Stimulated activated naive CD4-positive, alpha-beta T cell (primary cell): ENCODE data around the gene CHST11.

Experiments used
- DNase-seq, 6 experiments: peaks; one replicate each; lab custom pipeline; 2025; lab: John Stamatoyannopoulos, UW

The CHST11 gene

DNA sequence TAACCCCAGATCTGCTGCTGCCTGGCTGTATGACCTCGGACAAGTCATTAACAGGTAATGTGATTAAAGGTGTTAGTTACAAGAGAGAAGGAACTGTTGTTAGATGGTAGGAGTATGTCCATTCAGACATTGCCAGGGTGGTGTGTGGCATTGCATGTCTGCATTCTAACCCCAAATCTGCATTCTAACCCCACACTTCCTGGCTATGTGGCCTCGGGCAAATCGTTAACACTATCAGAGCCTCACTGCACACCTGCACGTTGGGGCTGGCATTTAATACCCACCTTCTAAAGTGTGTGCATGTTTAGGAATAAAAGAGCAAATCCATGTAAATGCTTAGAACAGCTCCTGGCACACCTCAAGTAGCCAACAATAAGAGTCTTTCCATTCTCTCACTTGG lies 46.4 kb downstream of the CHST11 start:
- no peak for DNase-seq

DNA sequence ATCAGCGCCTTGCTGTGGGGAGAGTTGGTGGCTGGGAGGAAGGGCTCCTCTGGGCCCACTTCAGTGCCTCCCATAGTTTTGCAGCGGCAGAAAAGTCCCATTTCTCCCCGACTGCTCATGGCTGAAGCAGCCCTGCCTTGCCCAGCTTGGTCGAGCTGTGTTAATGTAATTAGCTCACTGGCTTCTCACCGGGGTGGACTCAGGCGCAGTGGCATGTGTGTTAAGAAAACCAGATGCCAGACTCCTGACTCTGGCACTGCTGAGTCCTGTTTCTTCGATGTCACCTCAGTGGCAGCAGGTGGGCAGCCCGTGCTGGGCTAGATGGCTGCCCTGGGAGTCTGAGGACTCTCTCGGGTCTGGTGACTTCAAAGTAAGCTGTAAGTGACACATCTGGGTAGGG lies 47.4 kb downstream of the CHST11 start:
- no peak for DNase-seq

DNA sequence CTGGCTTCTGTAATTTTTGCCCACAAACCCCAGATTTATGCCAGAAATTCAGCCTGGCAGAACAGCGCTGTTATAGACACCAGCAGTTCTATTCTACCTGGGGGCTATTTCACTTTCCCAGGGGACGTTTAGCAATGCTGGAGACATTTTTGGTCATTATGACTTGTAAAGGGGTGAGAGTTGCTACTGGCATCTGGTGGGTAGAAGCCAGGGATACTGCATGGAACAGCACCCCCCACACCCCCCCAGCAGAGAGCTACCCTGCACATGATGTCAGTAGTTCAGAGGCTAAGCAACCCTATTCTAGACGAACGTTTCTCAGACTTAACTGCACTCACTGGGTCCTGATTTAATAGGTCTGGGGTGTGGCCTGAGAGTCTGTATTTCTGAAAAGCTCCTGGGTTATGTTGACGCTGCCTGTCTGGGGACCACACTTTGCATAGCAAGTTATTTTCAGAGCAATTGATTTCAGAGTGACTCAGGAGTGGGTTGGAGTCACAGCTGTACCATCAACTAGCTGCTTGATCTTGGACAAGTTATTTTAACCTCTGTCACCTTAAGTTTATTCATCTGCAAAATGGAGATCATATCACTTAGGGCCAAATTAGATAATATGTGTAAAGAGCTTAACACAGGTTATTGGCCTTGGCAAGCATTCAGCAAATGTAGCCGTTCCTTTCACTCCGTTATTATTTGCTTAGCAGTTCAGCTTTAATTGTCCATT lies 48.5 kb downstream of the CHST11 start:
- DNase-seq = no peak

DNA sequence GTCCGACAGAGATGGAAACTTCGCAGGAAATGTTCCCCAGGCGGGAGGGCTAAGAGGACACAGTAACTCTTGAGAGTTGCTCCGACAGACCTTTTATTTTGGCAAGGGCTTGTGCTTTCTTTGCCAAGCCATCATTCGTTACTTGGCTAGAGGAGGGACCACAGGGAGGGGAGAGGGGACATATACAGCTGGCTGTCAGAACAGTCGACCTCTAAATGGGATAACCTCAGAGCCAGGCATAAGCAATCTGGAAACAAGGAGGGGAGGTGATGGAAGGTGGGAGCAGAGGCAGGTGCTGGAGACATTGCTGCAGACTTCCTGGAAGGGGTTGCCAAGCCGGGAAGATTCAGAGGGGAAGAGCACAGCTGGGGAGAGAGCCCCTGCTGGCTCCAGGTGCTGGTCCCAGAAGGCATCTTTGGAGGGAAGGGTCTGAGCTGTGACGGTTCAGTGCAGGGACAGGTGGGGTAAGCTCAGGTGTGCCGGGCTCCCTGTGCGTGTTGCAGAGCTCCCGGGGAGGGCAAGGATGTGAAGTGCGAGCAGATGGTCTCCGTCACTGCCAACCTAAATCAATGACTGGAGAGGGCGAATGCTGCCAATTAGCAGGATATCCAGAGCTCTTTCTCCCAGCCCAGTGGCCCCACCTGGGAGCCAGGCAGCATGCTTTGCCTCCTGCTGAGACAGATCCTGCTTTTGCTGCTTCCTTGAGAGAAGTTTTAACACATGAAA lies 50.1 kb downstream of the CHST11 start:
- DNase-seq = no peak

DNA sequence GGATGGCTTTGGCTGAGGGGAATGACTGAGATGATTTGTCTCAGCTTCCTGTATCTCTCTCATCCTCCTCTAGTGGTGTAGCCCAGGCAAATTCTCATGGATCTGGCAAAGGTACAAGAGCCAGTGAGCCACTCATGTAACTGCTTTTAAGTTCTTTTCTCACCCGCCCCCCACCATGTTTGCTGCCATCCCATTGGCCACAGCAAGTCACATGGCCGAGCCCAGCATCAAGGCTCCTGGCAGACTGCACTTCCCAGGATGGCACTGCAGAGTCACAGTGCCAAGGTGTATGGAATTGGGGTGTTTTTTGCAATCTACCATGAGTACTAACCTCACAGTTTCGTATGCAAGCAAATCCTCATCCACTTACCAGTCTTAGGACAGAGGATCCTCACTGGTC lies 50.9 kb downstream of the CHST11 start:
- no peak for DNase-seq

DNA sequence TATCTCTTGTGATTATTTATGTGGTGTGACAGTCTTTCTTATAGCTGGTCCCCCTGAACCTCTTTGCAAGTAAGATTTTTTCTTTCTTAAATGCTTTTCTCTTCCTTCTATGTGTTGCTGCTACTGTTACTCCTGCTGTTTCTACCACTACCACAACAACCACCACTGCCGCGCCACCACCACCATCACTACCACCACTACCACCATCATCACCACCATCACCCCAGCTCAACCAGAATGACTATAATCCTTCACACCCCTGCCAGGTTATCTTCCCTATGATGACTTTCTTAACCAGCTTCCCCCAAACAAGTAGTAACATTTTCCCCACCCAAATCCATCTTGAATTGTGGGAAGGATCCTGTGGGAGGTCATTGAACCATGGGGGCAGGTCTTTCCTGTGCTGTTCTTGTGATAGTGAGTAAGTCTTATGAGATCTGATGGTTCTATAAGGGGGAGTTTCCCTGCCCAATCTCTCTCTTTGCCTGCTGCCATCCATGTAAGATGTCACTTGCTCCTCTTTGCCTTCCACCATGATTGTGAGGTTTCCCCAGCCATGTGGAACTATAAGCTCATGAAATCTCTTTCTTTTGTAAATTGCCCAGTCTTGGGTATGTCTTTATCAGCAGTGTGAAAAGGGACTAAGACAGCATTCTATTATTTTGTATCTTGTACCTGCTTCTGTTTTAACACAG lies 52.2 kb downstream of the CHST11 start:
- no peak for DNase-seq

DNA sequence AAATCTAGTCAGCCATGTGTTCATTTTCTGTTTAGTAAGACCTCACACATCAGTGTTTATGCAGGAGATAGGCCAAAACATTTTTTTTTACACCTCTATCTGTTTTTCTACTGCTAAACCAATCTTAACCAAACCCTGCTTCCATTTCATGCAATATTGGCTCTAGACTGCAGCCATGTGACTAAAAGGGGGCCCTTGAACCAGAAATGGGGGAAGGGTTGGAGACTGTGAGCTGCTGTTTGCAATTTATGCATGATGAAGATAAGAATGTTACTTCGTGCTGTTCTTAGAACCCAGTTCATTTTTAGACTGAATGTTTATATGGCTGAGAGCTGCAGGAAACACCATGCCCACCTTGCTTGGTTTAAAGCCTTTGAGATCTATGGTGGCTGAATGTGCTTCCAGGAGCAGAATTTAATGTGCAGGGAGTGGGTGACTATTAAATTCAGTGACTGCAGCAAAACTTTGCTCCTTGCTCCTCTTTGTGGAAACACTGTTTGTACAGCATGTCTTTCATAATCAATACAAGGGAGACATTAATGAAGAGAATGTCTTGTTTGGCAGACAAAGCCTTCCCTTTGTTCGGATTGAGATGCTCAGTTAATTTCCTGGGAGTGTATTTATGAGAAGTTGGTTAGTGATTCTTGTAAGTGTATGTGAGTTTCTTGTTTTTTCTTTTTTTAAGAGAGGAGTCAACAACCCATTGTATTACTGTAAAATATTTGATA lies 53.6 kb downstream of the CHST11 start:
- DNase-seq = no peak

DNA sequence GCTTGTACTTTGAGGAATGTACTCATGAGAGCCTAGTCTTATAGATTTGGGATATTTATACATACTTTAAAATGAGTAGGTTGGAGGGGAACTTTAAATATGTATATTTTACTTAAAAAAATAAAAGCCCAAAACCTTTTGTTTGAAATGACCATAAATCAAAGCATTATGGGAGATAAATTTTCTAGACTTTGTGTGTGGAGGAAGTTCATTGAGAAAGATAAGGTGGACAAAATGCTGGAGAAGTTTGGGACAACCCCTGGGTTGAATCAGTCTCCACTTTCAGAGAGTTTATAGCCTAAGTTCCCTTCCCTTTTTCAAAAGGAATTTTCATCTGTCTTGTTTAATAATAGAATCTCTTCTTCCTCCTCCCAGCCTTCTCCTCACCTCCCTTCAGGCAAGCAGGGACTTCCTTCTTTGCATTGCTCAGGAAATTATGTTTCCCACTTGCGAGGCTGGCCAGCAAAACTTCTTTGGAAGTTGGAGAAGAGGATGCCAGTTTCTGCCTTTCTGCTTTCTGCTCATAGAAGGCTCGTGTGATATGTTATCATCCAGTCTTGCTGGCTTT lies 54.2 kb downstream of the CHST11 start:
- no peak for DNase-seq

DNA sequence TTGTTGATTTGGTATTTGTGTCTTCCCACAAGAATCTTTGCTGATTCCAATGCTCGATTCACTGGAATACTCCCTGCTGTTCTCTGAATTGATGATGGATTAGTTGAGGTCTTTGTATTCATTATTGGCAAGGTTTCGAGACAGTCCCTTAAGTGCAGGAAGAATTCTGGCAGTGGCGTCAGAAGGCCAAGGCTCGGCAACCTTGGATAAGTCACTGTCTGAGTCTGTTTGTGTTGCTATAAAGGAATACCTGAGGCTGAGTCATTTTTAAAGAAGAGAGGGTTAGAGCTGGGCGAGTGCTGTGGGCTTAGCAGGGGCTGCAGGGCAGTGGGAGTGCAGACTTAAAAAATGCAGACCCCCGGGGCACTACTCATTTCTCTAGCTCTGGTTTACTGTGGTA lies 56.9 kb downstream of the CHST11 start:
- DNase-seq = no peak

DNA sequence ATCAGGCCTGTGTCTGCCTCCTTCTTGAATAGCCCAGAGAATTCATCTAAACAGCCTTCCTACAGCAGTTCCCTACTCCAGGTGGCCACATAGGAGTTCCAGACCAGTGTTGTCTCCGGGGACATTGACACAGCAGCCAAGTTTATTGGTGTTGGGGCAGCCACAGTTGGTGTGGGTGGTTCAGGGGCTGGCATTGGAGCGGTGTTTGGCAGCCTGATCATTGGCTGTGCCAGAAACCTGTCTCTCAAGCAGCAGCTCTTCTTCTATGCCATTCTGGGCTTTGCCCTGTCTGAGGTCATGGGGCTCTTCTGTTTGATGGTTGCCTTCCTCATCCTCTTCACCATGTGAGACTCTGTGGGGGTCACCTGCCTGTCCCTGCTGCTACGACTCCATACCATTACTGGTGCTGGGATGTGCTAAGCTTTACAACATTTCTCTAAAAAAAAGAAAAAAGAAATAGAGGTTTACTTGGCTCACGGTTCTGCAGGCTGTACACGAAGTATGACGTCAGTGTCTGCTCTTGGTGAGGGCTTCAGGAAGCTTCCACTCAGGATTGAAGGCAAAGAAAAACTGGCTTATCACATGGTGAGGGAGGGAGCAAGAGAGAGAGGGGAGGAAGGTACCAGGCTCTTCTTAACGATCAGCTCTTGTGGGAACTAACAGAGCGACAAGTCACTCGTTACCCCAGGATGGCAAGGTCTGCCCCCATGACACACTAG lies 57.5 kb downstream of the CHST11 start:
- DNase-seq = no peak

DNA sequence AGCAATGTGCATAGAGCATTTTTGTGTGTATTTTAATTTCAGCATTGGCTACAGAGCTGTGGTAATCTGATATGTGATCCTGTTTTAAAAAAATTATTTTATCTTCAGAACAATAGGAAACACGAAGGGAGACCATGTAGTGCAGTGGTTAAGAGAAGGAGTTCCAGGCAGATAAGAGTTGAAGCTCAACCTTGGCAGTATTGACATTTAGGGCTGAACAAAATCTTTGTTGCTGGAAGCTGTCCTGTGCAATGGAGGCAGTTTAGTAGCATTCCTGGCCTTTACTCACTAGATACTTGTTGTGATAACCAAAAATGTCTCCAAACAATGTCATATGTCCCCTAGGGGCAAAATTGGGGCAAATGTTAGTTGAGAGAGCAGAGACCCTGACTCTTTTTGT lies 59.2 kb downstream of the CHST11 start:
- no peak for DNase-seq

DNA sequence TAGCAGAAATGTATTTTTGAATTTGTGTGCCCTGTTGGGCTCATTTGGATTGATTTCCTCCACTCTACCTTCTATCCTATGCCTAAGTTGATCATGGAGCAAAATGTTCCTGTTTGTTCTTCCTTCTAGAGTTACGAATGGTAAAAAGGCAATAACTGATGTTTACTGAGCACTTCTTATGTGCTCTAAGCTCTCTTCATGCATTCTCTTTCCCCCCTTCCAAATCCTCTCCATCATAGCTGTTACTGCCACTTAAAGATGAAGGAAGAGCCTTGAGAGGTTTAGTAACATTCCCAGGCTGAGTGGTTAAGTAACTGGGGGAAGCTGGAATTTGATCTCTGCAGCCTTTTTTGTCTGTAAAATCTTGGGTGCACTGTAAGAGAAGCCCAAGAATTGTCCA lies 60.1 kb downstream of the CHST11 start:
- DNase-seq = no peak

DNA sequence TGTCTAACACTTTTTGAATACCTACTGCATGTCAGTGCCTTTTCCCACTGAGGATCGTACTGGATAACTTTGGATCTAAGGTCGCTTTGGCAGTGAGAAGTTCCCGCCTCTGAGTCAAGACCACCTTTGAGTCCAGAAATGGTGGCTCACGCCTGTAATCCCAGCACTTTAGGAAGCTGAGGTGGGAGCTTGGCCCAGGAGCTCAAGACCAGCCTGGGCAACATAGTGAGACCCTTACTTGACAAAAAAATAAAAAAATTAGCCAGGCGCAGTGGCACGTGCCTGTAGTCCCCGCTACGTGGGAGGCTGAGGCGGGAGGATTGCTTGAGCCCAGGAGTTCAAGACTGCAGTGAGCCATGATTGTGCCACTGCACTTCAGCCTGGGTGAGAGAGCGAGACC lies 61.1 kb downstream of the CHST11 start:
- no peak for DNase-seq

DNA sequence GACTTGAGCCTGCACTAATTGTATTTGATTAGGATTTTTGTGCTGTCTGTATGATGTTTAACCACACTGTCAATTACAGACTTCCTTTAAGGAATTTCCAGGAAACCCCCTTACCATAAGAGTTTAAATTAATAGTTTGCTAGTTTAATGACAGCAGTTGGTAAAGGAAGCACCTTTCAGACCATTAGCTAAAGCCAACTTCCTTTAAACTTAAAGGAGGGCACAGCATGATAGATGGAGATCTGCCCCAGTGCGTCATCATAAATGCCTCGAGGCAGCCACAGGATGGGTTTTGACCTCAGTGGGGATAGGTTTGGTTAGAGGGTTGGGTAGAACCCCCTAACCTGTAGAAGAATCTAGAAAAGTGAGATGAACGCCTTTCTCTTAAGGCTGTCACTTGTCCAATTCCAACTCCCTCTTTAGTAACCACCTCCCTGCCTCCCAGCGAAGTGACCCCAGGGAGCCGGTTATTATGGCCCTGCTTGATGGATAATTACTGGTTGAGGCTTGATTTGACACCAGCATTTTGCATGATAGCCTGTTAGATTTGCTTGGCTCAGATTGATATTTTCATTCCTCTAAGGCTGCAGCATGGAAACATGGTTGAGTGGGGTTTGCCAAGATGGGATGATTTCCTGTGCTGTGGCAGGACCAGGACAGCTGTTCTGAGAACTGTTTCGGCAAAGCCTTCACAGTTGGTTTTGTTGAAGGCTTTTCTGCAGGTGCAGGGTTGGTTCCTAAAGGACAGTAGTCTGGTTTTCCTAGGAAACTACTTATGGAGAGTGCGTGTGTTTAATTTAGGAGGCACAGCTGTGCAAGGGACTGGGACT lies 62.7 kb downstream of the CHST11 start:
- DNase-seq = no peak

DNA sequence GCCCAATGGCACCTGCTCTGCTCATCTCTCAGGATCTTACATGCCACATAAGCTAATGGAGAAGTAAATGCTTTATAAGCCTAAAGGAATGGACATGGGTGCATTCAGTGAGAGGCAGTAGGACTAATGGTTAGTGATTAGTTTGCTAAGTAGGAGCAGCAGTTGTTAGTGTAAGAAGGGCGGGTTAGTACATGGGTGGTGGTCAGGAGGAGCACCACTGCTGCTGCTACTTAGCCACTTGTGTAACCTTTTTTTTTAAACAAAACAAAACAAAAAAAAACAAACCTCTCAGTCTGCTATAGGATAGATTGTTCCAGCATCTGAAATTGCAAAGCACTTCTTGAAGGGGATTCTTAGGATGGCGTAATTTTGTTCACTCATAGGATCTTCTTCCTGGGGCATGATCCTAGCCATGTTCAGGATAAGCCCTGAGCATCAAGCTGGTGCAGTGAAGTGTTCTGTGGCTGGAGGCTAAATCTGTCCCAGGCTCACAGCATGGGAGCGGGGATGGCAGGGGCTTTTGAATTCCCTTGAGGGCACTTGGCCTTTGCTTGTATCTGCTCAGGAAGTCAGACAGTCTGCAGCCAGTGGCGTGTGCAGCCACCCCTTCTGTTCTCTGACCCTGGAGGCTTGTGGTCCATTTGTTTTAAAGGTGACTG lies 63.6 kb downstream of the CHST11 start:
- no peak for DNase-seq

DNA sequence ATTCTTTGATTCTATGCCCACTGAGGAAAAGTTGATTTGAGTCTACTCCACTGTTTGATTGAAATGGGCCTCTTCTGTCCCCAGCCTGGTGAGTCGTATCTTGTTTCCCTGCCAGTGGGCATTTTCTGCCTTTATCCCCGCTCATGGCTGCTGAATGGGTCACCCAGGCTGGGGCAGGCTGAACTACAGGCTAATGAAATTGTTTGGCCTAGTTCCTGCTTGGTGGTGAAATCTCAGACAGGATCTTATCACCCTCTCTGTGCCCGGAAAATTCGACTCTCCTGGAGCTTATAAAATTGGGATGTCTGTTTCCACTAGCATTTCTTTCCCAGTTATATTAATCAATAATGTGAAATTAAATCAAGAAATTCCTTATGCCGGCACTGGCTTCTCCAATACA lies 65.0 kb downstream of the CHST11 start:
- no peak for DNase-seq

DNA sequence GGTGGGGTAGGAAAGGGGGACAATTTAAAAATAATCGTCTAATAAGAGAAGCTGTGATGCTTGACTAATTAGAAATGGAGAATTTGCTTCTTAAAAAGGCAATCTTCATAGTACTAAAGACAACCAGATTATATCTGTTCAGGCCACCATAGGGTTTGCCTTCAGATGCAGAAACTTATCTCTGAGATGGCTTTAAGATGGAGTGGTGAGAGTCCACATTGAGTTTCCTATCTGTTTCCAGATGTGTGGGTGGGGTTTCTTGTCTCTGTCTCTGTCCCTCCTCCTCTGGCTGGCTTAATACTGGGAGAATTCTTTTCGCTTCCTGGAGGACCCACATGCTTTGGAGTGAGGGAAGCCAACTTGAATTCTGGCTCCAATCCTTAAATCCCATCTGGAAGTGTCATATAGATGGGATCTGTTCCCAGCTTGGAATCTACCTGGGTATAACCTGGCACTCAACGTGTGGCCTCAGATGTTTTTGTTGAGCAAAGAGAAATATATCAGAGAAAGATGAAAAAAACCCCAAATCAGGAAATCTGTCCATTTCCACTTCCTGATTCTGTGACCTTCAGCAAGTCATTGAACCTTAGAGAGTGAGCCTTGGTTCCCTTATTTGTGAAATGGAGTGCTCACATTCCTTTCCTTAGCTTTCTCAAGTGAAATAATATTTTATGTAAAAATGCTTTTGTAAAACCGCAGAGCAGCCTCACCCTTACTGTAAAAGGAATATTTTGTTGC lies 66.4 kb downstream of the CHST11 start:
- no peak for DNase-seq

DNA sequence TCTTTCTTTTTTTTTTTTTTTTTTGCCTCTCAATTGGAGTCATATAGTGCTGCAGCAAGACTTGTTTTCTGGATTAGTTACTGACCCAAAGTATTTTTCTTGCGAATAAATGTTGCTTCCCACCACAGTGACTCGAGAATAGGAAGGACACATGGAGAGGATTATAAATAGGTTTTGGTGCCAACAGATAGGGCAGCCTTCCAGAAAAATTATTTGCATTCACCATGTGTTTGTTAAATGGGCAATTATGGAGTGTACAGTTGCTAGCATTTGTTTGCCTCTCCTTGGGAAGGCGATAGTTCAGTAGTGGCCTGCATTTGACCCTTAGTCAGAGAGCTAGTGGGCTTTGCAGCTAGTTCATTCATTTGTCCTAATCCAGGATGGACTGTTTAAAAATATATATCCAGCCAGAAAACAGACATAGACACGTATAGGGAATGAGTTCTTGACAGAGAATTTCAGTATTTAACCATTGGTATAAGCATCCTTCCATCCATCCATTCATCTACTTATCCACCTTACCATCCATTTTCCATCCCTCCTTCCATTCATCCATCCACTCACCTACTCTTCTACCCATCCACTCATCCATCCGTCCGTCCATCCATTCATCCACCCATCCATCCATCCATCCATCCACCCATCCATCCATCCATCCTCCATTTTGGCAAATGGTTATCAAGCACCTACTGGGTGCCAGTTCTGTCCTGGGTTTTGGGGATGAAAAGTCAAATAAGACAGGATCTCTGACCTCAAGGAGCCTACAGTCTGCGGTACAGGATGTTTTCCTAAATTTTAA lies 67.5 kb downstream of the CHST11 start:
- no peak for DNase-seq

DNA sequence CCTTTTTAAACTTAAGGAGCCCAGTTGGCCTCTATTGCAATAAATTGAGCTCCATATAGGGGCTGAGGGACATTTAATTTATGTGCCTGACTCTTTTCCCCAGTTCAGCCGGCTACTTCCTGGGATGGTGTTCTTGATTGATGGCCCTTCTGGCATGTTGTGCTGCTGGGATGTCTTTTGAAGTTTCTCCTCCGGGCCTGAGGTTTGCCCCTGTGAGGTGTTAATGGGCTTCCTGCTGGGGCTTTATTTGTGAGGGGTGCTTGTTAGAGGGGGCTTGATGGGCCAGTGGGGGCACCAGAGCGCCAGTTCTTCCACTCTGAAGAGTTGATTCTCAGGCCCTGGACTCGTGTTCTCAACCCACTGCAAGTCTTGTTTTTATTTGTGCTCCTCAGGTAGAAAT lies 69.6 kb downstream of the CHST11 start:
- DNase-seq = no peak
